BLaER1 treated with 17β-estradiol and CSF1 and Interleukin-3, amounts not matched to agents 10 nM and 100 nM (cell line): ENCODE measurements around the gene YDJC.
"Not testable (repeated sequence)": the region's sequence is repeated elsewhere in the genome, so short reads cannot be mapped to it uniquely, and the experiment has no call there.

Source experiments
- H3K27ac ChIP-seq, 11 experiments: shearing (Covaris generic); formaldehyde crosslinking; 2 replicates each; pipeline ENCODE4 v1.8.1; 2022
- H3K27me3 ChIP-seq, 11 experiments: shearing (Covaris generic); formaldehyde crosslinking; 2 replicates each; pipeline ENCODE4 v1.8.1; 2022
- H3K36me3 ChIP-seq, 11 experiments: shearing (Covaris generic); formaldehyde crosslinking; 2 replicates each; pipeline ENCODE4 v1.8.1; 2022
- H3K4me1 ChIP-seq, 10 experiments: shearing (Covaris generic); formaldehyde crosslinking; 2 replicates each; pipeline ENCODE4 v1.8.1; 2022
- H3K4me2 ChIP-seq, 11 experiments: shearing (Covaris generic); formaldehyde crosslinking; 2 replicates each; pipeline ENCODE4 v1.8.1; 2022
- H3K4me3 ChIP-seq, 10 experiments: shearing (Covaris generic); formaldehyde crosslinking; 2 replicates each; pipeline ENCODE4 v1.8.1; 2022
- H3K9ac ChIP-seq, 11 experiments: shearing (Covaris generic); formaldehyde crosslinking; 2 replicates each; pipeline ENCODE4 v1.8.1; 2022
- H3K9me3 ChIP-seq, 11 experiments: shearing (Covaris generic); formaldehyde crosslinking; replicated peaks in 1 of 11; 2 replicates each; pipeline ENCODE4 v1.8.1; 2022
- H4K20me1 ChIP-seq, 11 experiments: shearing (Covaris generic); formaldehyde crosslinking; 2 replicates each; pipeline ENCODE4 v1.8.1; 2022
- Cebpa-rat ChIP-seq, 11 experiments: shearing (Covaris generic); IDR thresholded peaks; 2 replicates each; pipeline ENCODE4 v1.8.1; 2022

YDJC gene

GRCh38 chr22:21657020-21657359 lies 27.2 kb upstream of the YDJC start:
- peak overlapping the region; percentile 62 to 78 (median 72); a peak in 19 of 20 replicates for H3K4me3 ChIP-seq
- H3K9ac ChIP-seq, result peak overlapping the region in 10 of 11 experiments; percentile 64 to 83 (median 77); a peak in 19 of 22 replicates
- no peak for TF ChIP-seq Cebpa-rat (IDR thresholded peaks at IDR 0.05)

GRCh38 chr22:21652547-21653545 lies 23.0 kb upstream of the YDJC start:
- H3K4me1 ChIP-seq, result peaks cover 45 to 64% (median 56%) of the 10 kb centered on the region in 10 experiments
- peak overlapping the region in 10 of 11 experiments; percentile 49 to 93 (median 86); a peak in 20 of 22 replicates for H3K27ac ChIP-seq
- peak overlapping the region; percentile 72 to 92 (median 88) for H3K9ac ChIP-seq
- H3K4me3 ChIP-seq, result peak overlapping the region; percentile 63 to 86 (median 79)
- H3K36me3 ChIP-seq, result peaks cover 14 to 48% (median 35%) of the 10 kb centered on the region in 11 experiments; a peak in 20 of 22 replicates
- peak overlapping the region; percentile 88 to 99 (median 98) for H3K4me2 ChIP-seq
- peaks cover 0 to 38% (median 6%) of the 10 kb centered on the region in 11 experiments; a peak in 10 of 22 replicates for H4K20me1 ChIP-seq
- no peaks in the 10 kb centered on the region for H3K27me3 ChIP-seq
- H3K9me3 ChIP-seq, result no peaks in the 10 kb centered on the region
- TF ChIP-seq Cebpa-rat (IDR thresholded peaks at IDR 0.05), result no peak

More at GRCh38 chr22:21657020-21657359, 27.2 kb upstream of the YDJC start:
- H3K27me3 ChIP-seq, result no peaks in the 10 kb centered on the region
- peak overlapping the region; percentile 81 to 99 (median 92) for H3K4me2 ChIP-seq
- H3K27ac ChIP-seq, result peak overlapping the region in 9 of 11 experiments; percentile 39 to 79 (median 68); a peak in 17 of 22 replicates
- H3K4me1 ChIP-seq, result peaks cover 29 to 65% (median 59%) of the 10 kb centered on the region in 10 experiments
- peaks cover 0 to 24% (median 19%) of the 10 kb centered on the region in 11 experiments; a peak in 14 of 22 replicates for H3K36me3 ChIP-seq
- peaks cover 0 to 5% (median 0%) of the 10 kb centered on the region in 11 experiments; a peak in 3 of 22 replicates for H4K20me1 ChIP-seq
- no peaks in the 10 kb centered on the region for H3K9me3 ChIP-seq

GRCh38 chr22:21652010-21652546 lies 22.3 kb upstream of the YDJC start:
- no peak for TF ChIP-seq Cebpa-rat (IDR thresholded peaks at IDR 0.05)
- H3K4me1 ChIP-seq, result peaks cover 43 to 62% (median 54%) of the 10 kb centered on the region in 10 experiments
- H3K27me3 ChIP-seq, result no peaks in the 10 kb centered on the region
- H3K4me3 ChIP-seq, result peak overlapping the region; percentile 63 to 86 (median 79)
- H3K27ac ChIP-seq, result peak overlapping the region in 10 of 11 experiments; percentile 49 to 93 (median 86); a peak in 20 of 22 replicates
- H3K36me3 ChIP-seq, result peaks cover 14 to 54% (median 38%) of the 10 kb centered on the region in 11 experiments; a peak in 20 of 22 replicates
- peak overlapping the region; percentile 88 to 99 (median 98) for H3K4me2 ChIP-seq
- peak overlapping the region; percentile 72 to 92 (median 88) for H3K9ac ChIP-seq
- H3K9me3 ChIP-seq, result no peaks in the 10 kb centered on the region
- peaks cover 0 to 46% (median 7%) of the 10 kb centered on the region in 11 experiments; a peak in 15 of 22 replicates for H4K20me1 ChIP-seq

GRCh38 chr22:21651521-21652009 lies 21.7 kb upstream of the YDJC start:
- Histone ChIP-seq H3K27me3 (no peaks in the 10 kb centered on the region), H3K9me3 (no peaks in the 10 kb centered on the region), H3K4me3 (peak overlapping the region; percentile 63 to 86 (median 79)), H4K20me1 (peaks cover 0 to 51% (median 10%) of the 10 kb centered on the region in 11 experiments; a peak in 15 of 22 replicates), H3K4me2 (peak overlapping the region; percentile 88 to 99 (median 98)), H3K36me3 (peaks cover 14 to 58% (median 42%) of the 10 kb centered on the region in 11 experiments; a peak in 20 of 22 replicates), H3K27ac (peak overlapping the region in 10 of 11 experiments; percentile 20 to 93 (median 86); a peak in 18 of 22 replicates), H3K4me1 (peaks cover 39 to 61% (median 50%) of the 10 kb centered on the region in 10 experiments), H3K9ac (peak overlapping the region; percentile 72 to 92 (median 88); a peak in 21 of 22 replicates)
- no peak for TF ChIP-seq Cebpa-rat (IDR thresholded peaks at IDR 0.05)

GRCh38 chr22:21650823-21651520 lies 21.1 kb upstream of the YDJC start:
- H3K36me3 ChIP-seq, result peaks cover 19 to 64% (median 48%) of the 10 kb centered on the region in 11 experiments; a peak in 21 of 22 replicates
- peaks cover 6 to 57% (median 16%) of the 10 kb centered on the region in 11 experiments; a peak in 15 of 22 replicates for H4K20me1 ChIP-seq
- H3K9me3 ChIP-seq, result no peaks in the 10 kb centered on the region
- no peak for TF ChIP-seq Cebpa-rat (IDR thresholded peaks at IDR 0.05)
- no peaks in the 10 kb centered on the region for H3K27me3 ChIP-seq
- peak overlapping the region in 10 of 11 experiments; percentile 20 to 93 (median 86); a peak in 18 of 22 replicates for H3K27ac ChIP-seq
- peak overlapping the region; percentile 88 to 99 (median 98) for H3K4me2 ChIP-seq
- H3K4me1 ChIP-seq, result peaks cover 39 to 61% (median 50%) of the 10 kb centered on the region in 10 experiments
- peak overlapping the region; percentile 72 to 92 (median 88); a peak in 21 of 22 replicates for H3K9ac ChIP-seq
- peak overlapping the region; percentile 63 to 86 (median 79) for H3K4me3 ChIP-seq

GRCh38 chr22:21650280-21650679 lies 20.5 kb upstream of the YDJC start:
- peaks cover 23 to 69% (median 53%) of the 10 kb centered on the region in 11 experiments; a peak in 21 of 22 replicates for H3K36me3 ChIP-seq
- peaks cover 39 to 60% (median 49%) of the 10 kb centered on the region in 10 experiments for H3K4me1 ChIP-seq
- peak overlapping the region; percentile 88 to 99 (median 98) for H3K4me2 ChIP-seq
- H3K9me3 ChIP-seq, result no peaks in the 10 kb centered on the region
- no peaks in the 10 kb centered on the region for H3K27me3 ChIP-seq
- H4K20me1 ChIP-seq, result peaks cover 7 to 64% (median 16%) of the 10 kb centered on the region in 11 experiments; a peak in 15 of 22 replicates
- peak overlapping the region in 7 of 11 experiments; percentile 83 to 93 (median 88); a peak in 10 of 22 replicates for H3K27ac ChIP-seq
- peak overlapping the region in 9 of 11 experiments; percentile 79 to 92 (median 89); a peak in 14 of 22 replicates for H3K9ac ChIP-seq
- peak overlapping the region in 6 of 10 experiments; percentile 77 to 85 (median 82); a peak in 7 of 20 replicates for H3K4me3 ChIP-seq
- no peak for TF ChIP-seq Cebpa-rat (IDR thresholded peaks at IDR 0.05)

- H3K36me3 ChIP-seq, result peaks cover 31 to 68% (median 50%) of the 10 kb centered on the region in 11 experiments; a peak in 21 of 22 replicates
- peaks cover 19 to 87% (median 32%) of the 10 kb centered on the region in 11 experiments; a peak in 20 of 22 replicates for H4K20me1 ChIP-seq
- no peak for TF ChIP-seq Cebpa-rat (IDR thresholded peaks at IDR 0.05)
- H3K27ac ChIP-seq, result no peak overlapping the region
- H3K4me1 ChIP-seq, result peaks cover 37 to 62% (median 49%) of the 10 kb centered on the region in 10 experiments
- H3K4me3 ChIP-seq, result no peak overlapping the region
- no peaks in the 10 kb centered on the region for H3K27me3 ChIP-seq
- H3K9me3 ChIP-seq, result no peaks in the 10 kb centered on the region
- H3K9ac ChIP-seq, result peak overlapping the region in 5 of 11 experiments; percentile 4 to 28 (median 10); a peak in 6 of 22 replicates
- H3K4me2 ChIP-seq, result peak overlapping the region in 8 of 11 experiments; percentile 5 to 39 (median 22); a peak in 10 of 22 replicates
Measured at GRCh38 chr22:21646608-21647590, 17.1 kb upstream of the YDJC start.

- H3K4me2 ChIP-seq, H3K4me3 ChIP-seq, H3K9me3 ChIP-seq, H3K27me3 ChIP-seq, H3K9ac ChIP-seq, H3K27ac ChIP-seq: not testable (repeated sequence)
- Histone ChIP-seq H3K36me3 (peaks cover 31 to 68% (median 50%) of the 10 kb centered on the region in 11 experiments; a peak in 21 of 22 replicates), H4K20me1 (peaks cover 19 to 76% (median 32%) of the 10 kb centered on the region in 11 experiments; a peak in 20 of 22 replicates), H3K4me1 (peaks cover 35 to 63% (median 47%) of the 10 kb centered on the region in 10 experiments)
Measured at GRCh38 chr22:21645513-21645912, 15.7 kb upstream of the YDJC start.
